SK-N-SH treated with all-trans-retinoic acid at 6 μM for 48 hours (cell line): ENCODE data around the gene ELOVL2.

Experiments used
- ATAC-seq: fragments of 200-7000 bp; cut with Tn5 transposase; 3 replicates; pipeline ENCODE4 v1.9.1; 2020; ENCODE audit warnings: mild to moderate bottlenecking, moderate library complexity
- ARNTL ChIP-seq: fragments of 450-650 bp; formaldehyde crosslinking; IDR thresholded peaks from 2 replicates; pipeline ENCODE4 v1.5.0; 2020; ENCODE audit warnings: low read depth, mild to moderate bottlenecking, moderate library complexity, borderline replicate concordance
- BACH2 ChIP-seq: fragments of 250-450 bp; sonication (Bioruptor Pico); IDR thresholded peaks from 2 replicates; pipeline ENCODE4 v1.9.0; 2021; ENCODE audit warnings: mild to moderate bottlenecking, borderline replicate concordance
- CREB5 ChIP-seq: fragments of 250-450 bp; sonication (Bioruptor Pico); IDR thresholded peaks from 2 replicates; pipeline ENCODE4 v1.5.1; 2020; ENCODE audit warnings: low read depth, mild to moderate bottlenecking, moderate library complexity
- CSDC2 ChIP-seq: fragments of 250-450 bp; sonication (Bioruptor Pico); IDR thresholded peaks from 2 replicates; pipeline ENCODE4 v1.5.0; 2020; ENCODE audit warnings: mild to moderate bottlenecking, moderate library complexity
- CSRNP3 ChIP-seq: fragments of 250-450 bp; sonication (Bioruptor Pico); IDR thresholded peaks from 2 replicates; pipeline ENCODE4 v1.5.1; 2021; ENCODE audit warnings: mild to moderate bottlenecking, moderate library complexity
- ESRRG ChIP-seq: fragments of 250-450 bp; sonication (Bioruptor Pico); IDR thresholded peaks from 2 replicates; pipeline ENCODE4 v1.6.1; 2021; ENCODE audit warnings: mild to moderate bottlenecking
- ISL1 ChIP-seq: fragments of 250-450 bp; sonication (Bioruptor Pico); IDR thresholded peaks from 2 replicates; pipeline ENCODE4 v2.1.2; 2022; ENCODE audit warnings: mild to moderate bottlenecking, moderate library complexity
- OSR1 ChIP-seq: fragments of 250-450 bp; sonication (Bioruptor Pico); IDR thresholded peaks from 2 replicates; pipeline ENCODE4 v1.8.0; 2022; ENCODE audit warnings: moderate library complexity, mild to moderate bottlenecking, inconsistent platforms
- PATZ1 ChIP-seq: fragments of 250-450 bp; sonication (Bioruptor Pico); IDR thresholded peaks from 2 replicates; pipeline ENCODE4 v1.8.0; 2020; ENCODE audit warnings: mild to moderate bottlenecking, moderate library complexity, borderline replicate concordance
- POU6F1 ChIP-seq: fragments of 250-450 bp; sonication (Bioruptor Pico); IDR thresholded peaks from 2 replicates; pipeline ENCODE4 v1.8.0; 2021; ENCODE audit warnings: low read depth, mild to moderate bottlenecking, moderate library complexity, borderline replicate concordance
- PPARA ChIP-seq: fragments of 250-450 bp; sonication (Bioruptor Pico); IDR thresholded peaks from 2 replicates; pipeline ENCODE4 v1.5.0; 2020; ENCODE audit warnings: mild to moderate bottlenecking, borderline replicate concordance
- RARB ChIP-seq: fragments of 250-450 bp; sonication (Bioruptor Pico); IDR thresholded peaks from 2 replicates; pipeline ENCODE4 v1.8.0; 2021; ENCODE audit warnings: mild to moderate bottlenecking, moderate library complexity
- TOX ChIP-seq: fragments of 250-450 bp; sonication (Bioruptor Pico); IDR thresholded peaks from 2 replicates; pipeline ENCODE4 v1.8.0; 2021; ENCODE audit warnings: mild to moderate bottlenecking, moderate library complexity, borderline replicate concordance
- TSHZ2 ChIP-seq: fragments of 250-450 bp; sonication (Bioruptor Pico); IDR thresholded peaks from 2 replicates; pipeline ENCODE4 v1.5.0; 2020; ENCODE audit warnings: mild to moderate bottlenecking, moderate library complexity
- ZC3H10 ChIP-seq: fragments of 250-450 bp; sonication (Bioruptor Pico); IDR thresholded peaks from 2 replicates; pipeline ENCODE4 v1.5.1; 2021; ENCODE audit warnings: mild to moderate bottlenecking, moderate library complexity
- ZNF565 ChIP-seq: fragments of 450-650 bp; formaldehyde crosslinking; conservative IDR thresholded peaks from 2 replicates; pipeline ENCODE4 v1.5.0; 2020; ENCODE audit warnings: low read depth, mild to moderate bottlenecking, moderate library complexity
- ZNF70 ChIP-seq: fragments of 450-650 bp; formaldehyde crosslinking; IDR thresholded peaks from 2 replicates; pipeline ENCODE4 v1.5.0; 2020; ENCODE audit warnings: mild to moderate bottlenecking, moderate library complexity
- ZNF8 ChIP-seq: fragments of 450-650 bp; formaldehyde crosslinking; IDR thresholded peaks from 2 replicates; pipeline ENCODE4 v1.5.0; 2020; ENCODE audit warnings: mild to moderate bottlenecking, moderate library complexity

Gene ELOVL2

GRCh38 chr6:11055127-11055627, 11.1 kb upstream of the ELOVL2 start:
- no peak for TF ChIP-seq RARB
- no peak for TF ChIP-seq ZC3H10 (CRISPR knock-in tag)
- TF ChIP-seq TSHZ2 (CRISPR knock-in tag), result no peak
- TF ChIP-seq OSR1, result no peak
- ATAC-seq, result no peak

- TF ChIP-seq OSR1 (no peak), TSHZ2 (CRISPR knock-in tag) (no peak), TOX (CRISPR knock-in tag) (no peak), PPARA (CRISPR knock-in tag) (no peak), CREB5 (no peak), ZNF8 (CRISPR knock-in tag) (no peak), ZNF565 (CRISPR knock-in tag) (no peak)
- ATAC-seq, result no peak
Observed at GRCh38 chr6:11054722-11055121, 10.6 kb upstream of the ELOVL2 start.

GRCh38 chr6:11053307-11053706, 9.2 kb upstream of the ELOVL2 start:
- ATAC-seq, result no peak
- TF ChIP-seq ESRRG (CRISPR knock-in tag) (no peak), PATZ1 (no peak), CSRNP3 (CRISPR knock-in tag) (no peak), ZC3H10 (CRISPR knock-in tag) (no peak), POU6F1 (CRISPR knock-in tag) (no peak), ISL1 (no peak), RARB (no peak), OSR1 (no peak), CSDC2 (CRISPR knock-in tag) (no peak), ARNTL (no peak), BACH2 (CRISPR knock-in tag) (no peak), ZNF70 (CRISPR knock-in tag) (no peak), TOX (CRISPR knock-in tag) (no peak)
